ENCODE data around the gene MDM1.

- TF ChIP-seq POLR2A (IDR thresholded peaks at IDR 0.05) (no peak), CTCF (IDR thresholded peaks at IDR 0.05) (no peak)
These were observed 85.8 kb downstream of the MDM1 start for GRCh38 chr12:68246350-68246749.
